Large intestine (tissue), 3 donors: ENCODE measurements around the gene GLI2. TPM values are rescaled to one million over a fixed set of nuclear protein-coding genes. Genes with fewer than 3 reads are reported as not detected.

Experiments
- DNase-seq, 2 donors: peaks; one replicate each; pipeline versions ENCODE4 v3.0.0 to v3.0.0-alpha.2; 2013
- H3K27ac ChIP-seq: one replicate; pipeline ENCODE4 v1.5.1; 2013; ENCODE audit warnings: low read length
- H3K27me3 ChIP-seq: 2 replicates; pipeline ENCODE4 v1.6.1; 2013; ENCODE audit warnings: low read length; ENCODE audit not compliant: control insufficient read depth, insufficient read depth
- H3K36me3 ChIP-seq: 2 replicates; pipeline ENCODE4 v1.6.1; 2013; ENCODE audit warnings: low read length; ENCODE audit not compliant: control insufficient read depth, insufficient read depth
- H3K4me1 ChIP-seq: one replicate; pipeline ENCODE4 v1.6.1; 2013; ENCODE audit warnings: low read length; ENCODE audit not compliant: control insufficient read depth, insufficient read depth
- H3K4me3 ChIP-seq: one replicate; pipeline ENCODE4 v1.5.1; 2013; ENCODE audit warnings: low read length
- H3K9me3 ChIP-seq: one replicate; pipeline ENCODE4 v1.6.1; 2013; ENCODE audit warnings: mild to moderate bottlenecking, low read depth, low read length, moderate library complexity; ENCODE audit not compliant: control insufficient read depth
- WGBS: methylation state at CpG from one replicate; pipeline ENCODE4 v1.1.5; 2013; ENCODE audit warnings: low lambda C conversion rate; ENCODE audit not compliant: insufficient coverage; 5-methylcytosine and 5-hydroxymethylcytosine counted together
- polyA plus RNA-seq: library from polyadenylated mRNA; unstranded; fragments of 120-200 nt; gene quantifications from one replicate; pipeline ENCODE4 v1.2.1, GENCODE V29; 2013

GLI2 gene
- polyA plus RNA-seq, 1 donor: 4.1 TPM

- Histone ChIP-seq H3K4me3 (no peak overlapping the region), H3K9me3 (no peaks in the 10 kb centered on the region), H3K36me3 (no peaks in the 10 kb centered on the region), H3K27ac (no peak overlapping the region), H3K27me3 (peaks cover 10% of the 10 kb centered on the region), H3K4me1 (peaks cover under 1% of the 10 kb centered on the region)
- DNase-seq: no peak
- WGBS: no CpG with 5 or more reads among the region's 14 CpGs
These were observed 35.6 kb downstream of the GLI2 start for GRCh38 chr2:120771111-120771780.

GRCh38 chr2:120771781-120772208, 36.1 kb downstream of the GLI2 start:
- Histone ChIP-seq H3K36me3 (no peaks in the 10 kb centered on the region), H3K9me3 (no peaks in the 10 kb centered on the region), H3K4me1 (no peaks in the 10 kb centered on the region), H3K27ac (no peak overlapping the region), H3K4me3 (no peak overlapping the region), H3K27me3 (peaks cover 10% of the 10 kb centered on the region)
- DNase-seq: no peak
- no CpG with 5 or more reads among the region's 5 CpGs for WGBS

- Histone ChIP-seq H3K9me3 (no peaks in the 10 kb centered on the region), H3K4me1 (no peaks in the 10 kb centered on the region), H3K27me3 (peaks cover 10% of the 10 kb centered on the region), H3K4me3 (no peak overlapping the region), H3K36me3 (no peaks in the 10 kb centered on the region), H3K27ac (no peak overlapping the region)
- DNase-seq: no peak
- WGBS: no CpG with 5 or more reads among the region's 5 CpGs
These were observed 36.6 kb downstream of the GLI2 start for GRCh38 chr2:120772261-120772660.

GRCh38 chr2:120773186-120773800, 37.6 kb downstream of the GLI2 start:
- no peak overlapping the region for H3K27ac ChIP-seq
- H3K4me3 ChIP-seq: no peak overlapping the region
- no peaks in the 10 kb centered on the region for H3K4me1 ChIP-seq
- H3K27me3 ChIP-seq: peaks cover 10% of the 10 kb centered on the region
- H3K9me3 ChIP-seq: no peaks in the 10 kb centered on the region
- H3K36me3 ChIP-seq: no peaks in the 10 kb centered on the region
- DNase-seq: no peak
- WGBS: no CpG with 5 or more reads among the region's 17 CpGs

GRCh38 chr2:120774557-120775160, 39.0 kb downstream of the GLI2 start:
- H3K4me3 ChIP-seq: no peak overlapping the region
- WGBS: no CpG with 5 or more reads among the region's 5 CpGs
- DNase-seq: no peak
- H3K9me3 ChIP-seq: no peaks in the 10 kb centered on the region
- no peak overlapping the region for H3K27ac ChIP-seq
- peaks cover 17% of the 10 kb centered on the region for H3K27me3 ChIP-seq
- H3K36me3 ChIP-seq: no peaks in the 10 kb centered on the region
- H3K4me1 ChIP-seq: no peaks in the 10 kb centered on the region

- Histone ChIP-seq H3K4me1 (no peaks in the 10 kb centered on the region), H3K9me3 (no peaks in the 10 kb centered on the region), H3K27ac (no peak overlapping the region), H3K36me3 (no peaks in the 10 kb centered on the region), H3K4me3 (no peak overlapping the region), H3K27me3 (peaks cover 20% of the 10 kb centered on the region)
- no CpG with 5 or more reads among the region's 17 CpGs for WGBS
- DNase-seq: no peak
These were observed 39.5 kb downstream of the GLI2 start for GRCh38 chr2:120775194-120775593.

- no peak overlapping the region for H3K4me3 ChIP-seq
- no peaks in the 10 kb centered on the region for H3K4me1 ChIP-seq
- no peak overlapping the region for H3K27ac ChIP-seq
- peaks cover 24% of the 10 kb centered on the region for H3K27me3 ChIP-seq
- DNase-seq: no peak
- H3K9me3 ChIP-seq: no peaks in the 10 kb centered on the region
- WGBS: no CpG with 5 or more reads among the region's 15 CpGs
- H3K36me3 ChIP-seq: no peaks in the 10 kb centered on the region
These were observed 40.3 kb downstream of the GLI2 start for GRCh38 chr2:120775801-120776589.

GRCh38 chr2:120776649-120777048, 41.0 kb downstream of the GLI2 start:
- Histone ChIP-seq H3K27ac (no peak overlapping the region), H3K36me3 (no peaks in the 10 kb centered on the region), H3K4me1 (no peaks in the 10 kb centered on the region), H3K27me3 (peaks cover 27% of the 10 kb centered on the region), H3K4me3 (no peak overlapping the region), H3K9me3 (no peaks in the 10 kb centered on the region)
- WGBS: no CpG with 5 or more reads among the region's 9 CpGs
- no peak for DNase-seq

GRCh38 chr2:120777170-120777751, 41.6 kb downstream of the GLI2 start:
- DNase-seq: no peak
- no CpG with 5 or more reads among the region's 14 CpGs for WGBS
- no peaks in the 10 kb centered on the region for H3K36me3 ChIP-seq
- no peak overlapping the region for H3K4me3 ChIP-seq
- no peaks in the 10 kb centered on the region for H3K9me3 ChIP-seq
- no peaks in the 10 kb centered on the region for H3K4me1 ChIP-seq
- H3K27ac ChIP-seq: no peak overlapping the region
- peaks cover 30% of the 10 kb centered on the region for H3K27me3 ChIP-seq

GRCh38 chr2:120777787-120778186, 42.1 kb downstream of the GLI2 start:
- WGBS: no CpG with 5 or more reads among the region's 5 CpGs
- H3K4me1 ChIP-seq: no peaks in the 10 kb centered on the region
- H3K36me3 ChIP-seq: no peaks in the 10 kb centered on the region
- H3K27ac ChIP-seq: no peak overlapping the region
- H3K27me3 ChIP-seq: peaks cover 34% of the 10 kb centered on the region
- no peak for DNase-seq
- H3K4me3 ChIP-seq: no peak overlapping the region
- H3K9me3 ChIP-seq: no peaks in the 10 kb centered on the region
